HepG2 (cell line): ENCODE results near the gene RTEL1. TPM values are rescaled to one million over a fixed set of nuclear protein-coding genes. Genes with fewer than 3 reads are reported as not detected.

Source experiments
- ELK4 ChIP-seq: sonication (generic); formaldehyde crosslinking; IDR thresholded peaks from 2 replicates; pipeline ENCODE4 v1.9.0; 2021; ENCODE audit warnings: missing genetic modification reagents, borderline replicate concordance
- HNRNPL ChIP-seq: fragments of 200-400 bp; formaldehyde crosslinking; IDR thresholded peaks from 2 replicates; pipeline ENCODE4 v1.6.1; 2017; ENCODE audit warnings: mild to moderate bottlenecking, low read depth, low read length
- HOMEZ ChIP-seq: IDR thresholded peaks from 2 replicates; pipeline ENCODE4 v1.6.1; 2016; ENCODE audit warnings: low read depth
- MED1 ChIP-seq: sonication (generic); formaldehyde crosslinking; IDR thresholded peaks from 2 replicates; pipeline ENCODE4 v1.4.0; 2020; ENCODE audit warnings: missing genetic modification reagents
- MXD3 ChIP-seq: IDR thresholded peaks from 2 replicates; pipeline ENCODE4 v1.6.1; 2016; ENCODE audit warnings: mild to moderate bottlenecking, missing biosample characterization, missing genetic modification reagents
- MYPOP ChIP-seq: sonication (generic); formaldehyde crosslinking; IDR thresholded peaks from 2 replicates; pipeline ENCODE4 v1.8.1; 2023; ENCODE audit warnings: mild to moderate bottlenecking, moderate library complexity, missing genetic modification reagents
- NFE2 ChIP-seq: sonication (generic); formaldehyde crosslinking; IDR thresholded peaks from 2 replicates; pipeline ENCODE4 v1.4.0; 2020; ENCODE audit warnings: missing genetic modification reagents
- PAF1 ChIP-seq: IDR thresholded peaks from 2 replicates; pipeline ENCODE4 v1.6.1; 2016; ENCODE audit warnings: missing genetic modification reagents, missing compliant biosample characterization
- PITX1 ChIP-seq: sonication (generic); formaldehyde crosslinking; IDR thresholded peaks from 2 replicates; pipeline ENCODE4 v1.5.1; 2020; ENCODE audit warnings: mild to moderate bottlenecking, missing genetic modification reagents
- RARG ChIP-seq: sonication (generic); formaldehyde crosslinking; IDR thresholded peaks from 2 replicates; pipeline ENCODE4 v1.4.0; 2020; ENCODE audit warnings: low read depth, mild to moderate bottlenecking, missing genetic modification reagents
- RXRA ChIP-seq: sonication (generic); formaldehyde crosslinking; IDR thresholded peaks from 2 replicates; pipeline ENCODE4 v1.5.1; 2020; ENCODE audit warnings: missing genetic modification reagents
- SMARCC2 ChIP-seq: fragments of 450-650 bp; IDR thresholded peaks from 2 replicates; pipeline ENCODE4 v1.6.1; 2017; ENCODE audit warnings: antibody characterized with exemption, mild to moderate bottlenecking
- SMYD3 ChIP-seq: sonication (generic); formaldehyde crosslinking; IDR thresholded peaks from 2 replicates; pipeline ENCODE4 v1.8.1; 2023; ENCODE audit warnings: mild to moderate bottlenecking, missing genetic modification reagents
- SRSF4 ChIP-seq: fragments of 200-400 bp; formaldehyde crosslinking; IDR thresholded peaks from one replicate; pipeline ENCODE4 v1.6.1; 2018; ENCODE audit warnings: mild to moderate bottlenecking, low read depth, low read length, moderate library complexity; ENCODE audit not compliant: poor library complexity, severe bottlenecking
- TERF1 ChIP-seq: sonication (generic); formaldehyde crosslinking; IDR thresholded peaks from 2 replicates; pipeline ENCODE4 v1.8.0; 2022; ENCODE audit warnings: mild to moderate bottlenecking, missing genetic modification reagents, moderate library complexity
- TFDP2 ChIP-seq: sonication (generic); formaldehyde crosslinking; IDR thresholded peaks from 2 replicates; pipeline ENCODE4 v1.4.0; 2020; ENCODE audit warnings: missing genetic modification reagents
- ZFP36L1 ChIP-seq: sonication (generic); formaldehyde crosslinking; IDR thresholded peaks from 2 replicates; pipeline ENCODE4 v1.8.0; 2022; ENCODE audit warnings: mild to moderate bottlenecking, missing genetic modification reagents, moderate library complexity
- ZKSCAN8 ChIP-seq: IDR thresholded peaks from 2 replicates; pipeline ENCODE4 v1.6.1; 2016; ENCODE audit warnings: borderline replicate concordance, missing genetic modification reagents, missing compliant biosample characterization
- ZNF160 ChIP-seq: sonication (generic); formaldehyde crosslinking; IDR thresholded peaks from 2 replicates; pipeline ENCODE4 v1.8.0; 2022; ENCODE audit warnings: mild to moderate bottlenecking, inconsistent platforms, missing genetic modification reagents
- ZNF597 ChIP-seq: sonication (generic); formaldehyde crosslinking; IDR thresholded peaks from 2 replicates; pipeline ENCODE4 v1.5.0; 2020; ENCODE audit warnings: missing genetic modification reagents
- ZNF749 ChIP-seq: sonication (generic); formaldehyde crosslinking; IDR thresholded peaks from 2 replicates; pipeline ENCODE4 v1.8.0; 2022; ENCODE audit warnings: mild to moderate bottlenecking, missing genetic modification reagents, moderate library complexity, borderline replicate concordance
- polyA plus RNA-seq, 8 experiments: library from polyadenylated mRNA; depleted of rRNA in 3 of 8; stranded (reverse) in 7 of 8; unstranded in 1 of 8; fragments of >200 nt; fragmentation: Illumina TruSeq in 4 of 8; extraction: Trizol in 4 of 8; gene quantifications; 2 replicates each; pipeline versions ENCODE4 v1.2.1 to v1.2.3, GENCODE V29; 2011 to 2016; ENCODE audit warnings: low read depth in 4 of 8, missing spikeins in 1 of 8, mixed read lengths in 1 of 8; ENCODE audit not compliant: insufficient read depth in 1 of 8
- total RNA-seq, 5 experiments: library from RNA; depleted of rRNA; stranded (reverse); fragments of >200 nt; fragmentation: Illumina TruSeq; extraction: Trizol; gene quantifications; 2 replicates each; pipeline ENCODE4 v1.2.3, GENCODE V29; 2016; ENCODE audit warnings: low read depth in 1 of 5

The RTEL1 gene
- total and polyA plus RNA-seq, 2 of the 13 experiments (the other 11 are each of a cell fraction or from before 2014, with no cell fraction given), result 21.8 to 36.4 TPM

- TF ChIP-seq MYPOP (peak; percentile 94; the same call in 1 of the 2 replicates), HOMEZ (peak; percentile 93), ZNF597 (CRISPR knock-in tag) (no peak), SMYD3 (no peak), TFDP2 (CRISPR knock-in tag) (peak; percentile 85), ZKSCAN8 (peak; percentile 93), RXRA (peak; percentile 86), HNRNPL (no peak), ELK4 (CRISPR knock-in tag) (peak; percentile 99; the same call in 1 of the 2 replicates), PITX1 (CRISPR knock-in tag) (peak; percentile 91), NFE2 (CRISPR knock-in tag) (peak; percentile 74), SMARCC2 (no peak), TERF1 (peak; percentile 95), SRSF4 (no peak), ZNF749 (peak; percentile 99), RARG (peak; percentile 76; the same call in 1 of the 2 replicates), MXD3 (peak; percentile 99), PAF1 (CRISPR knock-in tag) (no peak), ZNF160 (CRISPR knock-in tag) (peak; percentile 85), MED1 (CRISPR knock-in tag) (peak; percentile 89), ZFP36L1 (CRISPR knock-in tag) (peak; percentile 99)
These were observed 4.8 kb upstream of the RTEL1 start, which contains the start of gene STMN3 (continued) for GRCh38 chr20:63653041-63653973.
